Upper lobe of left lung (tissue), 6 donors: ENCODE data around the gene GPRC5C. TPM values are rescaled to one million over a fixed set of nuclear protein-coding genes. Genes with fewer than 3 reads are reported as not detected.

ENCODE experiments used
- ATAC-seq, 2 donors: fragments of 200-7000 bp; cut with Tn5 transposase; one replicate each; pipeline ENCODE4 v1.9.1; 2022; ENCODE audit warnings: mild to moderate bottlenecking in 2 of 2, moderate library complexity in 2 of 2; ENCODE audit not compliant: low FRiP score in 2 of 2
- DNase-seq, 2 donors: peaks; one replicate each; pipeline ENCODE4 v3.0.0-alpha.2; 2019 to 2020
- H3K27ac ChIP-seq, 4 donors: fragments of 200-600 bp; sonication (generic); one replicate each; pipeline ENCODE4 v1.5.1; 2016 to 2019
- H3K27me3 ChIP-seq, 4 donors: fragments of 200-600 bp; sonication (generic); one replicate each; pipeline ENCODE4 v1.5.1; 2017 to 2019
- H3K36me3 ChIP-seq, 4 donors: fragments of 200-600 bp; sonication (generic); one replicate each; pipeline ENCODE4 v1.5.1; 2016 to 2019
- H3K4me1 ChIP-seq, 4 donors: fragments of 200-600 bp; sonication (generic); one replicate each; pipeline ENCODE4 v1.5.1; 2018 to 2019
- H3K4me3 ChIP-seq, 4 donors: fragments of 200-600 bp; sonication (generic); one replicate each; pipeline ENCODE4 v1.5.1; 2017 to 2019; ENCODE audit warnings: mild to moderate bottlenecking in 2 of 4, moderate library complexity in 1 of 4
- H3K9me3 ChIP-seq, 4 donors: fragments of 200-600 bp; sonication (generic); one replicate each; pipeline ENCODE4 v1.5.1; 2018 to 2019
- EP300 ChIP-seq, 4 donors: sonication (generic); formaldehyde crosslinking; IDR thresholded peaks; one replicate each; pipeline ENCODE4 v1.5.1; 2017; ENCODE audit warnings: antibody characterized with exemption in 4 of 4, control low read depth in 2 of 4
- POLR2A ChIP-seq, 4 donors: fragments of 450-650 bp; IDR thresholded peaks; one replicate each; pipeline ENCODE4 v1.5.1; 2016 to 2017; ENCODE audit warnings: antibody characterized with exemption in 4 of 4, mild to moderate bottlenecking in 2 of 4
- POLR2AphosphoS5 ChIP-seq, 2 donors: sonication (generic); formaldehyde crosslinking; IDR thresholded peaks; one replicate each; pipeline ENCODE4 v1.5.1; 2017; ENCODE audit warnings: antibody characterized with exemption in 2 of 2
- WGBS, 2 donors: methylation state at CpG; one replicate each; pipeline ENCODE4 v1.1.5; 2017 to 2018; 5-methylcytosine and 5-hydroxymethylcytosine counted together
- total RNA-seq, 6 donors: library from RNA; depleted of rRNA in 4 of 6; stranded (reverse); fragments of >200 nt in 4 of 6; gene quantifications; one replicate each; pipeline versions ENCODE4 v1.1.0 to v1.2.1, GENCODE V29; 2016 to 2021
- TF ChIP-seq, protein P1 (sequence below), 6 experiments: fragments of 450-650 bp in 4 of 6; fragments of 200-600 bp in 2 of 6; sonication (generic) in 2 of 6; IDR thresholded peaks; one replicate each; pipeline ENCODE4 v1.5.1; 2016 to 2019; ENCODE audit warnings: antibody characterized with exemption in 6 of 6
- donor health status: DM: no; HTN: no; CAD: no; lungs with moderate emphysema.
- donor health status: DM: no; HTN: yes; CAD: no; lungs with severe emphysema.

The GPRC5C gene
- total RNA-seq, 6 donors from 2014 or later, result 50.7 to 88.4 (median 56.4) TPM

DNA sequence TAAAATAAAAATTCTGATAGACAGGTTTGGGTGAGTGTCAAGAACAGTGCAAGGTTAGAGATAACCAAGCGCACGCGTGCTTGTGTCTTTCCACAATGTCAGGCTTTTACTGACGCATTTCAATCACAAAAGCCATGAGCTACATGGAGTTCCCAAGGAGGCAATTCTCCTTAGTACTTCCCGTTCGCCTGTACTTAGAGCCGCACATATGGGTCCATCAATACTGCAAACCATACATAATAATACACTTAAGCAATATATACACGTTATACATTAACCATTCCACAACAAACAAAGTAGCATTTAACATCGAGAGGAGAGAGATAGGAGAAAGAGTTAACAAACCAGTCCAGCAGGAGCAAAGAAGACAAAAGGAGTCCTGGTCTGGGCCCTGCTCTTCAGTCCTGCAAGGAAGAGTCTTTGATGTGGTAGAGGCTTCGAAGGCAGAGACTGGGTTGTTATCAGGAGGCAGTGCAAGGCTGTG, 11.9 kb upstream of the GPRC5C start:
- Histone ChIP-seq H3K4me3 (no peak overlapping the region), H3K27ac (no peak overlapping the region), H3K27me3 (no peaks in the 10 kb centered on the region), H3K4me1 (no peaks in the 10 kb centered on the region), H3K36me3 (no peaks in the 10 kb centered on the region), H3K9me3 (no peaks in the 10 kb centered on the region)
- DNase-seq, result no peak
- TF ChIP-seq EP300 (IDR thresholded peaks at IDR 0.05) (no peak), POLR2A (IDR thresholded peaks at IDR 0.05) (no peak), POLR2AphosphoS5 (IDR thresholded peaks at IDR 0.05) (no peak)
- TF ChIP-seq, protein P1, sequence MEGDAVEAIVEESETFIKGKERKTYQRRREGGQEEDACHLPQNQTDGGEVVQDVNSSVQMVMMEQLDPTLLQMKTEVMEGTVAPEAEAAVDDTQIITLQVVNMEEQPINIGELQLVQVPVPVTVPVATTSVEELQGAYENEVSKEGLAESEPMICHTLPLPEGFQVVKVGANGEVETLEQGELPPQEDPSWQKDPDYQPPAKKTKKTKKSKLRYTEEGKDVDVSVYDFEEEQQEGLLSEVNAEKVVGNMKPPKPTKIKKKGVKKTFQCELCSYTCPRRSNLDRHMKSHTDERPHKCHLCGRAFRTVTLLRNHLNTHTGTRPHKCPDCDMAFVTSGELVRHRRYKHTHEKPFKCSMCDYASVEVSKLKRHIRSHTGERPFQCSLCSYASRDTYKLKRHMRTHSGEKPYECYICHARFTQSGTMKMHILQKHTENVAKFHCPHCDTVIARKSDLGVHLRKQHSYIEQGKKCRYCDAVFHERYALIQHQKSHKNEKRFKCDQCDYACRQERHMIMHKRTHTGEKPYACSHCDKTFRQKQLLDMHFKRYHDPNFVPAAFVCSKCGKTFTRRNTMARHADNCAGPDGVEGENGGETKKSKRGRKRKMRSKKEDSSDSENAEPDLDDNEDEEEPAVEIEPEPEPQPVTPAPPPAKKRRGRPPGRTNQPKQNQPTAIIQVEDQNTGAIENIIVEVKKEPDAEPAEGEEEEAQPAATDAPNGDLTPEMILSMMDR (IDR thresholded peaks at IDR 0.05), result no peak
- WGBS, 2 donors, result 85 to 87% methylated on average over 10 of the region's 10 CpGs
- ATAC-seq, result no peak

DNA sequence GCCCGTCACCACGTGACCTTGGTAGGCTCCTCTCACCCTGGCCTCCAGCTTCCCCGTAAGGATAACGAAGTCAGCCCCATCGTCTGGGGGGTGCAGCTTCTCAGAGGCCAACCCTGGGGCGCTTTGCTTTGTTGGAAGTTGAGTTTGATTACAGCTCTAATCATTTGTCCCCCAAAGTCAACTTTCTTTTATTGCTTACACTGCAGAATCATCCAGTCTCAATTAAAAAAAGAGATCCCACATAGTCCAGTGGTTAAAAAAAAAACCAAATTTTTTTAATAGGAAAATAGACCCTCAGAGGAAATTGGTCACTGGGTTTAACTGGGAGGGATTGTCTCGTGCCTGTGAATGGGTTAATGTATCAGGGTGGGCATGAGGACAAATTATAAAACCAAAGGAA, 7.8 kb upstream of the GPRC5C start:
- Histone ChIP-seq H3K27ac (no peak overlapping the region), H3K4me1 (peaks cover 4 to 16% (median 9%) of the 10 kb centered on the region in 4 donors), H3K4me3 (no peak overlapping the region), H3K36me3 (no peaks in the 10 kb centered on the region), H3K27me3 (no peaks in the 10 kb centered on the region), H3K9me3 (no peaks in the 10 kb centered on the region)
- WGBS, 2 donors, result 88 to 94% methylated on average over 7 of the region's 7 CpGs
- DNase-seq (no peak), ATAC-seq (no peak)
- TF ChIP-seq POLR2A (IDR thresholded peaks at IDR 0.05) (no peak), EP300 (IDR thresholded peaks at IDR 0.05) (no peak), POLR2AphosphoS5 (IDR thresholded peaks at IDR 0.05) (no peak)
- TF ChIP-seq, protein P1 (IDR thresholded peaks at IDR 0.05), result no peak

DNA sequence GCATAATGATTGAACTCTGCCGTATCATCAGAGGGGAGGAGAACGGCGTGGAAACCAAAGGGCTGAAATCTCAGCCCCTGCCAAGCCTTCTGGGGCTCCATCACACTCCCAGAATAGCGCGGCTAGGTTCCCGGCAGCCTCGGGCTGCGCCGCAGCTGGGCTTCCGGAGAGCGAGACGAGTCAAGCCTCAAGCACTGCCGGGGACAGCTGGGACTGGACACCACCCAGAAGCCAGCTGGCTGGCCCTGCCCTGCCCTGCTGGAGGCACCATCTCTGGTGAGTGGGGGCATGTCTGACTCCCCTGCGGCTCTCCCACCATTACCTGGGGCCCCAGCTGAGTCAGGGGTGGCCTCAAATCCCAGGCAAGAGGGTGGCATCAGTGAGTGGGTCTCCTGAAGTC, 7.2 kb upstream of the GPRC5C start:
- no peak overlapping the region for H3K27ac ChIP-seq
- no peaks in the 10 kb centered on the region for H3K9me3 ChIP-seq
- ATAC-seq (no peak), DNase-seq (peak in 1 of 2 donors; percentile 68)
- WGBS, 2 donors, result 75 to 85% methylated on average over 3 to 14 of the region's 14 CpGs
- no peaks in the 10 kb centered on the region for H3K36me3 ChIP-seq
- no peak overlapping the region for H3K4me3 ChIP-seq
- TF ChIP-seq POLR2AphosphoS5 (IDR thresholded peaks at IDR 0.05), result no peak
- no peak for TF ChIP-seq EP300 (IDR thresholded peaks at IDR 0.05)
- TF ChIP-seq, protein P1 (IDR thresholded peaks at IDR 0.05), result no peak
- TF ChIP-seq POLR2A (IDR thresholded peaks at IDR 0.05), result no peak
- no peaks in the 10 kb centered on the region for H3K27me3 ChIP-seq
- H3K4me1 ChIP-seq, result peaks cover 4 to 20% (median 11%) of the 10 kb centered on the region in 4 donors

DNA sequence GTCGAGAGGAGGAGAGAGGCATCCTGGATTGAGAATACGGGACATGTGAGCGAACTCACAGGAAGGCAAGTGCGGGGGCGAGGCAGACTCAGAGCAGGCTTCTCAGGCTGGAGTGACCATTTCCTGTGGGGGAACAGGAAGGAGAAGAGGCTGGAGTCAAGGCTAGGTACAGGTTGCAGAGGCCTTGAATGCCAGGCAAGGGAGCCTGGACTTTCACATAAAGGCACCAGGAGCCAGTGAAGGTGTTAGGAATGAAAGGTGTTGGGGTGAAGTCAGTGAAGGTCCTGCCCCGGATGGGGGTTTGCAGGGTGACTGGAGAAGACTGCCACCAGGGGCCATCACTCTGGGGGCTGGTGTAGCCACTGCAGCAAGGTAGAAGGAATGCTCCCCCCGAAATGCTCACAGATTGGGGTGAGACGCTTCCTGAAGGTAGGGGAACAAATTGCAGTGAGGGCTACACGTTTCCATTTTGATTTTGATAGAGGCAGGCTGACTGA, 5.3 kb upstream of the GPRC5C start:
- DNase-seq (no peak), ATAC-seq (no peak)
- Histone ChIP-seq H3K27me3 (peaks cover 0 to 12% (median 4%) of the 10 kb centered on the region in 4 donors), H3K36me3 (no peaks in the 10 kb centered on the region), H3K4me1 (peaks cover 9 to 38% (median 26%) of the 10 kb centered on the region in 4 donors), H3K27ac (peak overlapping the region in 3 of 4 donors; percentile 60 to 81 (median 68)), H3K4me3 (no peak overlapping the region), H3K9me3 (no peaks in the 10 kb centered on the region)
- 69 to 73% methylated on average over 9 of the region's 9 CpGs for WGBS, 2 donors
- TF ChIP-seq EP300 (IDR thresholded peaks at IDR 0.05) (no peak), POLR2A (IDR thresholded peaks at IDR 0.05) (no peak)

DNA sequence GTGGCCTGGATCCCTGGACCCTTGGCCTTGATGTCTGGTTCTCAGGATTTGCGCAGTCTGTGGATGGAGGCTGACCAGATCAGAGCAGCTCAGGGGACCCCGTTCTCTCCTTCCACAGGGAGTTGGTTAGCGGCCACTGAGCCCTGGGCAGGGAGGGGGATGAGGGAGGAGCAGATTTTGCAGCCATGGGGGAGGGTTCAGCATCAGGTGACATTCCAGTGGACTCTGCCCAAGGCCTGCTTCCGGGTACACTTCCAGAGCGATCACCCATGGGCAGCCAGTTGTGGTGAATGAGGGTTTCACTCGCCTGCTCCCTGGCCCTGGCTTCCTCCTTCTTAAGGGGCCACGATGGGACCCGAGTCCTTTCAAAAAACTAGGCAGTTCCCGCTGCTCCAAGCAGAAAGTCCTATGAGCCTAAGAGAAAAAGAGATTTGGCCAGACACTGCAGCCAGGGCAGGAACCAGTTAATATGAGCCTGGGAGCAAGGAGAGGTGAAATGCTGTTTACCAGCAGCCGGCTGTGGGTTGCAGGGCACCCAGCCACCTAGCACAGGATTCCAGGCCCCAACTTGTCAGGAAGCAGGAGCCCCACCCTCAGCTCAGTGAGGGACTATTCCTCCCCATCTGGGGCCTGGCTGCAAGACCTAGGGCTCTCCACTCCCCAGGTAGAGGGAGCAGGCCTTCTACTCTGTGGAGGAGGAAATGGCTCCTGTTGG, 4.7 kb upstream of the GPRC5C start:
- peak in 1 of 2 donors; percentile 75 for DNase-seq
- H3K36me3 ChIP-seq, result no peaks in the 10 kb centered on the region
- H3K4me3 ChIP-seq, result no peak overlapping the region
- peak overlapping the region; percentile 50 to 81 (median 64) for H3K27ac ChIP-seq
- peaks cover 15 to 43% (median 32%) of the 10 kb centered on the region in 4 donors for H3K4me1 ChIP-seq
- no peaks in the 10 kb centered on the region for H3K9me3 ChIP-seq
- TF ChIP-seq POLR2AphosphoS5 (IDR thresholded peaks at IDR 0.05) (peak in 1 of 2 donors; percentile 34), EP300 (IDR thresholded peaks at IDR 0.05) (no peak), POLR2A (IDR thresholded peaks at IDR 0.05) (peak in 1 of 4 donors; percentile 52)
- WGBS, 2 donors, result 61 to 77% methylated on average over 3 to 10 of the region's 10 CpGs
- ATAC-seq, result no peak
- H3K27me3 ChIP-seq, result peaks cover 0 to 18% (median 7%) of the 10 kb centered on the region in 4 donors
